Measurements from ENCODE around the gene CT45A5. TPM values are rescaled to one million over a fixed set of nuclear protein-coding genes. Genes with fewer than 3 reads are reported as not detected.
"Not testable (repeated sequence)": the region's sequence is repeated elsewhere in the genome, so short reads cannot be mapped to it uniquely, and the experiment has no call there.

CT45A5 gene
- total and polyA plus RNA-seq, 2 donors (not counting 1 experiment from before 2014, with no cell fraction given): not detected

DNA sequence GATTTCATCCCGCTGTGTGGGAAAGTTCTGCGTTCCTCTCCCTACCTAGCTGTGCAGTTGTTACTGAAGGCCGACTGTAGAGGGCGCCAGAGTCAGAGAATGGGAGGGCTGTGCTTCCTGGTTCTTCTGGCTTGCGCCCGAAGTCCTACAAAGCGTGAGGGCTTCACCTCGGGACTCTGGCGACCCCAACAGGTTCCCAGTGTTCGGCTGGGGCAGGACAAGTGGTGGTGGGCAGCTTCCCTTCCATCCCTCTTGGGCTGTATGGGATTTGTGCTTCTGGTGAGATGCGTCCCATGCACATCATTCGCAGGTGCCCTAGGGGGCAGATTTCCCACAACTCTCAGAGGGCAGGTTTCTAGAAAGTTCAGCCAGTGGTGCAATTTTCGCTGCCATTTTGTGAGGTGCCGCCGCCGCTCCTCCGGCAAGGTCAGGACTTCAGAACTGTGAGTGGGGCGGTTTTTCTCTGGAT is 44.6 kb downstream of the CT45A5 start:
- Mint-ChIP-seq H3K4me1 (peaks cover 4% of the 10 kb centered on the region), H3K27me3 (no peaks in the 10 kb centered on the region), H3K9me3 (ENCODE audit: insufficient read depth) (no peaks in the 10 kb centered on the region), H3K4me3 (no peak overlapping the region), H3K27ac (no peak overlapping the region)
- Histone ChIP-seq H3K27me3 (replicated peaks in 1 of 4; ENCODE audit: control extremely low read depth in 1 of 4, control insufficient read depth in 3 of 4, insufficient read depth in 4 of 4, low read length in 3 of 4) (no peaks in the 10 kb centered on the region), H4K20me1 (ENCODE audit: control insufficient read depth, insufficient read depth, low read length, poor library complexity, severe bottlenecking) (no peaks in the 10 kb centered on the region), H3K27ac (ENCODE audit: low read length in 2 of 2) (no peak overlapping the region), H3K36me3 (replicated peaks in 1 of 2; ENCODE audit: control extremely low read depth in 1 of 2, control insufficient read depth in 1 of 2, extremely low read depth in 1 of 2, insufficient read depth in 2 of 2, low read length in 1 of 2) (no peaks in the 10 kb centered on the region), H2AFZ (ENCODE audit: insufficient read depth, low read depth, low read length, poor library complexity, severe bottlenecking) (no peak overlapping the region), H3K4me2 (replicated peaks; ENCODE audit: low read depth, low read length, poor library complexity, severe bottlenecking) (peak overlapping the region; percentile 48), H3K9ac (ENCODE audit: low read length) (no peak overlapping the region), H3K9me3 (ENCODE audit: control extremely low read depth in 1 of 3, control insufficient read depth in 2 of 3, insufficient read depth in 1 of 3, low read length in 2 of 3) (no peaks in the 10 kb centered on the region), H3K4me3 (ENCODE audit: control extremely low read depth in 1 of 5, extremely low read depth in 1 of 5, insufficient read depth in 1 of 5, low read depth in 2 of 5, low read length in 4 of 5) (no peak overlapping the region), H3K4me1 (ENCODE audit: control insufficient read depth in 2 of 2, insufficient read depth in 2 of 2, low read length in 2 of 2) (no peaks in the 10 kb centered on the region), H3K79me2 (ENCODE audit: control insufficient read depth, insufficient read depth, low read length) (no peaks in the 10 kb centered on the region)
- TF ChIP-seq EZH2 (IDR thresholded peaks at IDR 0.05; ENCODE audit: borderline replicate concordance, insufficient read depth, low read depth, low read length, poor library complexity, severe bottlenecking): no peak
- TF ChIP-seq, protein P1, sequence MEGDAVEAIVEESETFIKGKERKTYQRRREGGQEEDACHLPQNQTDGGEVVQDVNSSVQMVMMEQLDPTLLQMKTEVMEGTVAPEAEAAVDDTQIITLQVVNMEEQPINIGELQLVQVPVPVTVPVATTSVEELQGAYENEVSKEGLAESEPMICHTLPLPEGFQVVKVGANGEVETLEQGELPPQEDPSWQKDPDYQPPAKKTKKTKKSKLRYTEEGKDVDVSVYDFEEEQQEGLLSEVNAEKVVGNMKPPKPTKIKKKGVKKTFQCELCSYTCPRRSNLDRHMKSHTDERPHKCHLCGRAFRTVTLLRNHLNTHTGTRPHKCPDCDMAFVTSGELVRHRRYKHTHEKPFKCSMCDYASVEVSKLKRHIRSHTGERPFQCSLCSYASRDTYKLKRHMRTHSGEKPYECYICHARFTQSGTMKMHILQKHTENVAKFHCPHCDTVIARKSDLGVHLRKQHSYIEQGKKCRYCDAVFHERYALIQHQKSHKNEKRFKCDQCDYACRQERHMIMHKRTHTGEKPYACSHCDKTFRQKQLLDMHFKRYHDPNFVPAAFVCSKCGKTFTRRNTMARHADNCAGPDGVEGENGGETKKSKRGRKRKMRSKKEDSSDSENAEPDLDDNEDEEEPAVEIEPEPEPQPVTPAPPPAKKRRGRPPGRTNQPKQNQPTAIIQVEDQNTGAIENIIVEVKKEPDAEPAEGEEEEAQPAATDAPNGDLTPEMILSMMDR (IDR thresholded peaks at IDR 0.05): peak; percentile 36
- WGBS (ENCODE audit: insufficient coverage): 56% methylated on average over 13 of the region's 18 CpGs
- peak; percentile 17 for DNase-seq
- ATAC-seq (ENCODE audit: low read depth): no peak
- intact Hi-C loops (cut with micrococcal nuclease): no loop called here
- CTCF ChIA-PET: no interaction called here
- POLR2A ChIA-PET: no interaction called here

DNA sequence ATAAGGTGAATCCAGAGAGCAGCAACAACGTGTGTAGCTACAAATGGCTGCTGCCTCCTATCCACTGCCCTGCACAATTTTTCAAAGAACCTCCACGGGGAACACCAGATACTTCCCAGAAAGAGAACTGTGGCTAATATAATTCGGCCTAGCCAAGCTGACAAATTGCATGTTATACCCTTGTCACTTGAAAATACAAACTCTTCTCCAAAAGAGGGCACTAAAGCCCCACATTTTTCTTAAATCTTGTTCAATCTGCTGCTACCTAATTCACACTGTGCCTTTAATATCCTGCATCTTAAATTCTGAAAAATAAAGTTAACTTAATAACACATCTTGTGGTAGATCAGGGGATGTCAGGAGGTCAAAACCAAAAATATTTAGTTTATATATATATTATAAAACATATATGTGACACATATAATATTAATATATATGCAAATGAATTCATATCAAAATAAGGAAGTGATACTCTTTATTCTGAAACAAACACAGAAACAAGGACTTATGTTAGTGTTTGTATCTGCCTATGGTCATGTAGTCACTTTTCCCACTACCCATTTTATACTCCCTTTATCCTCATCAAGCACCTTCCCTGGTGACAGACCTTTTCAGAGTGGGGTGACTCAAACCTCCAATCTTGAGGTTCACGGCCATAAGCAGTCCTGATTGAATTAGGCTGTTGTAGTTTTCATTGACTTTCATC is 47.8 kb downstream of the CT45A5 start:
- no peaks in the 10 kb centered on the region for H3K27me3 Mint-ChIP-seq
- intact Hi-C loops (cut with micrococcal nuclease): no loop called here
- Histone ChIP-seq H3K9me3 (ENCODE audit: control extremely low read depth in 1 of 3, control insufficient read depth in 2 of 3, insufficient read depth in 1 of 3, low read length in 2 of 3) (no peaks in the 10 kb centered on the region), H3K27me3 (replicated peaks in 1 of 4; ENCODE audit: control extremely low read depth in 1 of 4, control insufficient read depth in 3 of 4, insufficient read depth in 4 of 4, low read length in 3 of 4) (no peaks in the 10 kb centered on the region), H3K36me3 (replicated peaks in 1 of 2; ENCODE audit: control extremely low read depth in 1 of 2, control insufficient read depth in 1 of 2, extremely low read depth in 1 of 2, insufficient read depth in 2 of 2, low read length in 1 of 2) (no peaks in the 10 kb centered on the region), H3K27ac (ENCODE audit: low read length in 2 of 2) (no peak overlapping the region), H3K4me2 (replicated peaks; ENCODE audit: low read depth, low read length, poor library complexity, severe bottlenecking) (no peak overlapping the region), H3K4me3 (ENCODE audit: control extremely low read depth in 1 of 5, extremely low read depth in 1 of 5, insufficient read depth in 1 of 5, low read depth in 2 of 5, low read length in 4 of 5) (no peak overlapping the region), H4K20me1 (ENCODE audit: control insufficient read depth, insufficient read depth, low read length, poor library complexity, severe bottlenecking) (no peaks in the 10 kb centered on the region), H3K79me2 (ENCODE audit: control insufficient read depth, insufficient read depth, low read length) (no peaks in the 10 kb centered on the region), H3K9ac (ENCODE audit: low read length) (no peak overlapping the region), H3K4me1 (ENCODE audit: control insufficient read depth in 2 of 2, insufficient read depth in 2 of 2, low read length in 2 of 2) (no peaks in the 10 kb centered on the region), H2AFZ (ENCODE audit: insufficient read depth, low read depth, low read length, poor library complexity, severe bottlenecking) (peak overlapping the region; percentile 5)
- 0% methylated on average over 1 of the region's 4 CpGs for WGBS (ENCODE audit: insufficient coverage)
- no peak for TF ChIP-seq EZH2 (IDR thresholded peaks at IDR 0.05; ENCODE audit: borderline replicate concordance, insufficient read depth, low read depth, low read length, poor library complexity, severe bottlenecking)
- TF ChIP-seq, protein P1 (IDR thresholded peaks at IDR 0.05): no peak
- H3K4me1 Mint-ChIP-seq: peaks cover 4% of the 10 kb centered on the region
- CTCF ChIA-PET: no interaction called here
- no peak overlapping the region for H3K4me3 Mint-ChIP-seq
- no peaks in the 10 kb centered on the region for H3K9me3 Mint-ChIP-seq (ENCODE audit: insufficient read depth)
- no peak for ATAC-seq (ENCODE audit: low read depth)
- POLR2A ChIA-PET: no interaction called here
- H3K27ac Mint-ChIP-seq: no peak overlapping the region
- DNase-seq: no peak

- H3K9me3 ChIP-seq (ENCODE audit: control extremely low read depth in 1 of 3, control insufficient read depth in 2 of 3, insufficient read depth in 1 of 3, low read length in 2 of 3); H3K36me3 ChIP-seq (replicated peaks in 1 of 2; ENCODE audit: control extremely low read depth in 1 of 2, control insufficient read depth in 1 of 2, extremely low read depth in 1 of 2, insufficient read depth in 2 of 2, low read length in 1 of 2); intact Hi-C loops (cut with micrococcal nuclease); CTCF ChIA-PET; DNase-seq; H3K4me1 Mint-ChIP-seq; H3K9ac ChIP-seq (ENCODE audit: low read length); H4K20me1 ChIP-seq (ENCODE audit: control insufficient read depth, insufficient read depth, low read length, poor library complexity, severe bottlenecking); H3K27ac Mint-ChIP-seq; H3K27me3 Mint-ChIP-seq; H3K79me2 ChIP-seq (ENCODE audit: control insufficient read depth, insufficient read depth, low read length); POLR2A ChIA-PET; H3K4me3 ChIP-seq (ENCODE audit: control extremely low read depth in 1 of 5, extremely low read depth in 1 of 5, insufficient read depth in 1 of 5, low read depth in 2 of 5, low read length in 4 of 5); H3K27ac ChIP-seq (ENCODE audit: low read length in 2 of 2); H2AFZ ChIP-seq (ENCODE audit: insufficient read depth, low read depth, low read length, poor library complexity, severe bottlenecking); H3K4me3 Mint-ChIP-seq; ATAC-seq (ENCODE audit: low read depth); H3K27me3 ChIP-seq (replicated peaks in 1 of 4; ENCODE audit: control extremely low read depth in 1 of 4, control insufficient read depth in 3 of 4, insufficient read depth in 4 of 4, low read length in 3 of 4); H3K4me1 ChIP-seq (ENCODE audit: control insufficient read depth in 2 of 2, insufficient read depth in 2 of 2, low read length in 2 of 2); H3K9me3 Mint-ChIP-seq (ENCODE audit: insufficient read depth); H3K4me2 ChIP-seq (replicated peaks; ENCODE audit: low read depth, low read length, poor library complexity, severe bottlenecking): not testable (repeated sequence)
- WGBS (ENCODE audit: insufficient coverage): 92% methylated on average over 4 of the region's 5 CpGs
Observed at GRCh38 chrX:135734666-135735065, 50.6 kb downstream of the CT45A5 start.
